ENCODE measurements around the gene ABTB1. TPM values are rescaled to one million over a fixed set of nuclear protein-coding genes. Genes with fewer than 3 reads are reported as not detected.
A peak's percentile ranks its signal among the peaks of the same experiment; 100 is the strongest.

The ABTB1 gene
- total RNA-seq, 1 experiment from 2014 or later, result 21.0 TPM

GRCh38 chr3:127688416-127689265 is 15.9 kb downstream of the ABTB1 start:
- peak; percentile 92 for DNase-seq

GRCh38 chr3:127689266-127689860 is 16.6 kb downstream of the ABTB1 start:
- no peak for DNase-seq
- Histone ChIP-seq H3K27me3 (no peaks in the 10 kb centered on the region), H3K36me3 (peaks cover 23% of the 10 kb centered on the region), H3K4me3 (no peak overlapping the region), H3K9me3 (no peaks in the 10 kb centered on the region)

More at GRCh38 chr3:127688416-127689265, 15.9 kb downstream of the ABTB1 start:
- Histone ChIP-seq H3K36me3 (peaks cover 20% of the 10 kb centered on the region), H3K9me3 (no peaks in the 10 kb centered on the region), H3K4me3 (no peak overlapping the region), H3K27me3 (no peaks in the 10 kb centered on the region)

- DNase-seq, result peak; percentile 87
- Histone ChIP-seq H3K9me3 (no peaks in the 10 kb centered on the region), H3K4me3 (no peak overlapping the region), H3K36me3 (peaks cover 23% of the 10 kb centered on the region), H3K27me3 (no peaks in the 10 kb centered on the region)
These were observed 17.4 kb downstream of the ABTB1 start for GRCh38 chr3:127690106-127690505.

DNA sequence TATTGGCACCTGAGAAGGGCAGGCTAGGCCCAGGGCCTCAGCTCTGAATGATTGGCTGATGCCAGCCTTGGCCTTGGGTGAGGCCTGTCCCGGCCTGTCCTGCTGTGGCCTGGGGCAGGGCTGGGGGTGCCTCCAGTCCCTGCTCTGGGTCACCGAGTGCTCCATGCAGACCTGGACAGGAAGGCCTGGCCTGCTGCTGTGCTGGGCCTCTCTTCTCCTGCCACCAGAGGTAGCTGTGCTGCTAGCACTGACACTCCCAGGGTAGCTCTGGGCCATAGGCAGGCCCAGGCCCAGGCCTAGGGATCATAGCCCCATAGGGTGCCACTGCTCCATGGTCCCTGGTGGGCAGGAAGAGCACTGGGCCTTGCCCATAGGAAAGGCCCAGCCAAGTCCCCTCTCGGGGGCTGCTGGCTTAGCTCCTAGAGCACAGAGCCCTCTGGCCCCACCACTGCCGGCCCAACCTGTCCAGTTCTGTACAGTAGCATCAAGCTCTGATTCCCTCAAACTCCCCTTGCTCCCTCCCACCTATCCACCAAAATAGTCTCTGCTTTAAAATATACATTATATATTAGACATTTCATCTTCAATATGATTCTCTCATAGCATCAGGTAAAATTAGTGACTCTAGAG is 18.2 kb downstream of the ABTB1 start:
- Histone ChIP-seq H3K36me3 (peaks cover 23% of the 10 kb centered on the region), H3K4me3 (no peak overlapping the region), H3K27me3 (no peaks in the 10 kb centered on the region), H3K9me3 (no peaks in the 10 kb centered on the region)
- DNase-seq, result peak; percentile 84

- no peaks in the 10 kb centered on the region for H3K9me3 ChIP-seq
- H3K4me3 ChIP-seq, result no peak overlapping the region
- no peaks in the 10 kb centered on the region for H3K27me3 ChIP-seq
- peaks cover 23% of the 10 kb centered on the region for H3K36me3 ChIP-seq
- no peak for DNase-seq
These were observed 18.7 kb downstream of the ABTB1 start for GRCh38 chr3:127691489-127691888.

GRCh38 chr3:127691974-127692373 is 19.2 kb downstream of the ABTB1 start:
- H3K27me3 ChIP-seq, result no peaks in the 10 kb centered on the region
- peaks cover 23% of the 10 kb centered on the region for H3K36me3 ChIP-seq
- H3K9me3 ChIP-seq, result no peaks in the 10 kb centered on the region
- no peak for DNase-seq
- no peak overlapping the region for H3K4me3 ChIP-seq

DNA sequence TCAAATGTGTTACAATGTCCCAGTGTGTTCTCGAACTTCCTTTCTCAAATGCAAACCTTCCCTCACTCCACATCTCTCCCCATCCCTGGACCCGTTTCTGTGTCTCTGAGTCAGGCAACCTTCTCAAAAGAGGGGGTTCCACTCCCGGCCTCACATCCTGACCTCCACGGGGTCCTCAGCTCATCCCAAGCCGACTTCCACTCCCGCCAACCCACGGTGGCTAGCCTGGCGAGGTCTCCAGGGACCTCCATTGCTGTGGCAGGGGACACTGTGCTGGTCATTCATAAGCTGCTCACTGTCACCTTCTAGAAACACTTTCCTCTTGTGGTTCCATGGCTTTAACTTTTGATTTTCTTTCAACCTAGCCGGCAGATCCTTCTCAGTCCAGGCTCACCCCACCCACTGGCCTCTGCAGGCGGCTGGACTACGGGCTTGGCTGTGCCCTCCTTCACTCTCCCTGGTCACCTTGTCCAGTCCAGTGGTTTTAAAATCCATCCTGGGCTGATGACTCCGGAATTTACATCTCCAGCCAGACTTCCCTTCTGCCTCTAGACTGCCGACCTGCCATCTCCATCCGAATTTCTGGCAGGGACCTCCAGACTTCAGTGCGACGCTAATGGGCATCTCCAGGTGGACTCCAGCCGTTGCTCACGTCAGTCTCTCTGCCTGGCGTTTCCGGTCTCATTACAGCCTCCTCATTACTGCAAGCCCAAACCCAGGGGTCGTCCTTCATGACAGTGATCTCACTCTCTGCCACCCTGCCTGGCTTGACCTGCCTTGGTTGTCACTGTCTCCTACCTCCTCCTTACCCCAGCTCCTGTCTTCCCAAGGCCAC is 20.0 kb downstream of the ABTB1 start:
- no peaks in the 10 kb centered on the region for H3K27me3 ChIP-seq
- no peak overlapping the region for H3K4me3 ChIP-seq
- no peaks in the 10 kb centered on the region for H3K9me3 ChIP-seq
- no peak for DNase-seq
- H3K36me3 ChIP-seq, result peaks cover 23% of the 10 kb centered on the region

GRCh38 chr3:127693336-127693843 is 20.6 kb downstream of the ABTB1 start:
- Histone ChIP-seq H3K9me3 (no peaks in the 10 kb centered on the region), H3K4me3 (no peak overlapping the region), H3K36me3 (peaks cover 27% of the 10 kb centered on the region), H3K27me3 (no peaks in the 10 kb centered on the region)
- DNase-seq, result no peak

GRCh38 chr3:127694467-127695215 is 21.9 kb downstream of the ABTB1 start:
- DNase-seq, result peak; percentile 59
- Histone ChIP-seq H3K9me3 (no peaks in the 10 kb centered on the region), H3K36me3 (peaks cover 28% of the 10 kb centered on the region), H3K27me3 (no peaks in the 10 kb centered on the region), H3K4me3 (no peak overlapping the region)

- peaks cover 26% of the 10 kb centered on the region for H3K36me3 ChIP-seq
- H3K4me3 ChIP-seq, result no peak overlapping the region
- peak; percentile 97 for DNase-seq
- no peaks in the 10 kb centered on the region for H3K9me3 ChIP-seq
- no peaks in the 10 kb centered on the region for H3K27me3 ChIP-seq
These were observed 24.9 kb downstream of the ABTB1 start for GRCh38 chr3:127697551-127698240.

GRCh38 chr3:127698286-127698685 is 25.5 kb downstream of the ABTB1 start:
- Histone ChIP-seq H3K9me3 (no peaks in the 10 kb centered on the region), H3K27me3 (no peaks in the 10 kb centered on the region), H3K36me3 (peaks cover 32% of the 10 kb centered on the region), H3K4me3 (no peak overlapping the region)
- DNase-seq, result no peak

GRCh38 chr3:127698691-127699415 is 26.1 kb downstream of the ABTB1 start:
- no peaks in the 10 kb centered on the region for H3K9me3 ChIP-seq
- H3K27me3 ChIP-seq, result no peaks in the 10 kb centered on the region
- H3K4me3 ChIP-seq, result no peak overlapping the region
- H3K36me3 ChIP-seq, result peaks cover 29% of the 10 kb centered on the region
- no peak for DNase-seq

- Histone ChIP-seq H3K9me3 (peaks cover 8% of the 10 kb centered on the region; the same call in 1 of the 2 replicates), H3K36me3 (peaks cover 36% of the 10 kb centered on the region), H3K27me3 (no peaks in the 10 kb centered on the region), H3K4me3 (no peak overlapping the region)
- peak; percentile 56 for DNase-seq
These were observed 26.9 kb downstream of the ABTB1 start for GRCh38 chr3:127699416-127700300.

- no peak for DNase-seq
- peaks cover 44% of the 10 kb centered on the region for H3K36me3 ChIP-seq
- H3K27me3 ChIP-seq, result no peaks in the 10 kb centered on the region
- H3K9me3 ChIP-seq, result peaks cover 10% of the 10 kb centered on the region; the same call in 1 of the 2 replicates
- H3K4me3 ChIP-seq, result no peak overlapping the region
These were observed 27.7 kb downstream of the ABTB1 start for GRCh38 chr3:127700406-127700805.

Measured in MG63 (cell line).